CD4-positive, alpha-beta memory T cell (primary cell): ENCODE measurements around the gene SRM. TPM values are rescaled to one million over a fixed set of nuclear protein-coding genes. Genes with fewer than 3 reads are reported as not detected.
"Not testable (repeated sequence)": the region's sequence is repeated elsewhere in the genome, so short reads cannot be mapped to it uniquely, and the experiment has no call there.

Source experiments
- CTCF ChIA-PET: fragments of 350-600 bp; sonication (Branson Sonifier 250); formaldehyde crosslinking; loops from one replicate; lab custom pipeline; 2021; ENCODE audit warnings: inconsistent platforms; ENCODE audit not compliant: partially characterized antibody; lab: Charles Lee
- POLR2A ChIA-PET: fragments of 350-600 bp; sonication (Branson Sonifier 250); formaldehyde crosslinking; loops from one replicate; lab custom pipeline; 2021; ENCODE audit not compliant: partially characterized antibody; lab: Charles Lee
- DNase-seq, 5 donors: peaks; one replicate each; pipeline versions ENCODE4 v3.0.0 to v3.0.0-alpha.2; 2020 to 2022; ENCODE audit warnings: mixed read lengths in 1 of 5
- H3K27ac ChIP-seq: one replicate; pipeline ENCODE4 v1.7.0; 2013; ENCODE audit warnings: low read depth, low read length
- H3K27me3 ChIP-seq: 2 replicates; pipeline ENCODE4 v1.7.0; 2013; ENCODE audit warnings: mild to moderate bottlenecking, low read length, moderate library complexity; ENCODE audit not compliant: insufficient read depth
- H3K36me3 ChIP-seq: 2 replicates; pipeline ENCODE4 v1.7.0; 2013; ENCODE audit warnings: mild to moderate bottlenecking, low read length, moderate library complexity; ENCODE audit not compliant: insufficient read depth
- H3K4me1 ChIP-seq: 2 replicates; pipeline ENCODE4 v1.7.0; 2013; ENCODE audit warnings: mild to moderate bottlenecking, low read length, moderate library complexity; ENCODE audit not compliant: insufficient read depth
- H3K4me3 ChIP-seq, 2 donors: one replicate each; pipeline ENCODE4 v1.7.0; 2013; ENCODE audit warnings: low read length in 2 of 2, mild to moderate bottlenecking in 1 of 2
- H3K9me3 ChIP-seq, 2 donors: one replicate each; pipeline ENCODE4 v1.7.0; 2013; ENCODE audit warnings: low read length in 2 of 2, control low read depth in 1 of 2; ENCODE audit not compliant: control insufficient read depth in 1 of 2
- H3K27ac Mint-ChIP-seq, 7 donors: one replicate each; pipeline ENCODE4 v1.8.0; 2020 to 2021; ENCODE audit warnings: mixed read lengths in 7 of 7, mild to moderate bottlenecking in 6 of 7, inconsistent platforms in 3 of 7, moderate library complexity in 3 of 7
- H3K27me3 Mint-ChIP-seq, 2 donors: one replicate each; pipeline ENCODE4 v1.8.0; 2020 to 2021; ENCODE audit warnings: mixed read lengths in 2 of 2
- H3K36me3 Mint-ChIP-seq, 2 donors: one replicate each; pipeline ENCODE4 v1.8.0; 2020 to 2021; ENCODE audit warnings: mixed read lengths in 2 of 2, inconsistent platforms in 1 of 2, mild to moderate bottlenecking in 1 of 2
- H3K4me1 Mint-ChIP-seq, 4 donors: one replicate each; pipeline ENCODE4 v1.8.0; 2020 to 2021; ENCODE audit warnings: mixed read lengths in 4 of 4, mild to moderate bottlenecking in 1 of 4
- H3K4me3 Mint-ChIP-seq, 8 donors: one replicate each; pipeline ENCODE4 v1.8.0; 2020 to 2021; ENCODE audit warnings: mixed read lengths in 8 of 8, mild to moderate bottlenecking in 7 of 8, moderate library complexity in 6 of 8, inconsistent platforms in 3 of 8
- H3K9me3 Mint-ChIP-seq, 8 donors: one replicate each; pipeline ENCODE4 v1.8.0; 2020 to 2021; ENCODE audit warnings: mixed read lengths in 8 of 8, mild to moderate bottlenecking in 5 of 8, inconsistent platforms in 3 of 8, moderate library complexity in 1 of 8
- intact Hi-C: fragments of 100-400 bp; cut with micrococcal nuclease; formaldehyde crosslinking; loops from one replicate; pipeline ENCODE4 v1.15.1; 2023
- polyA plus RNA-seq, 2 donors: library from polyadenylated mRNA; unstranded; fragments of 300-500 nt; fragmentation: Illumina TruSeq; gene quantifications; one replicate each; pipeline ENCODE4 v1.2.3, GENCODE V29; 2021
- total RNA-seq, 2 experiments: library from RNA; stranded (reverse); gene quantifications; one replicate each; pipeline ENCODE4 v1.2.3, GENCODE V29; 2021

The SRM gene
- total and polyA plus RNA-seq, 4 experiments from 2014 or later = 53.1 to 162 (median 59.1) TPM

GRCh38 chr1:11023201-11023600 is 36.6 kb downstream of the SRM start:
- ChIA-PET CTCF (interaction anchor here (1.4 kb wide), 1 partner anchor 13 kb away, joined by 3 read pairs; no protein-coding TSS in a partner anchor), POLR2A (no interaction called here)
- Histone ChIP-seq H3K4me3 (no peak overlapping the region), H3K27me3 (no peaks in the 10 kb centered on the region), H3K9me3 (no peaks in the 10 kb centered on the region), H3K4me1 (no peaks in the 10 kb centered on the region), H3K27ac (no peak overlapping the region), H3K36me3 (peaks cover 64% of the 10 kb centered on the region)
- Mint-ChIP-seq H3K9me3 (no peaks in the 10 kb centered on the region), H3K4me3 (no peak overlapping the region), H3K4me1 (peaks cover 24 to 36% (median 25%) of the 10 kb centered on the region in 4 donors), H3K27me3 (no peaks in the 10 kb centered on the region), H3K36me3 (peaks cover 54 to 91% of the 10 kb centered on the region in 2 donors), H3K27ac (peak overlapping the region in 3 of 7 donors; percentile 6 to 79 (median 60))
- intact Hi-C loops = no loop called here
- no peak for DNase-seq

- intact Hi-C loops = no loop called here
- Histone ChIP-seq H3K4me1 (peaks cover 22% of the 10 kb centered on the region), H3K4me3 (no peak overlapping the region), H3K27me3 (no peaks in the 10 kb centered on the region), H3K27ac (no peak overlapping the region), H3K9me3 (no peaks in the 10 kb centered on the region), H3K36me3 (peaks cover 75% of the 10 kb centered on the region)
- no peaks in the 10 kb centered on the region for H3K9me3 Mint-ChIP-seq
- ChIA-PET POLR2A (no interaction called here), CTCF (interaction anchor here (2.7 kb wide), 1 partner anchor 17 kb away, joined by 6 read pairs; no protein-coding TSS in a partner anchor)
- peaks cover 26 to 45% (median 34%) of the 10 kb centered on the region in 4 donors for H3K4me1 Mint-ChIP-seq
- H3K36me3 Mint-ChIP-seq = peaks cover 57 to 80% of the 10 kb centered on the region in 2 donors
- H3K4me3 Mint-ChIP-seq = no peak overlapping the region
- H3K27ac Mint-ChIP-seq = no peak overlapping the region
- no peaks in the 10 kb centered on the region for H3K27me3 Mint-ChIP-seq
- DNase-seq = no peak
These were observed 39.8 kb downstream of the SRM start for GRCh38 chr1:11019971-11020370.

GRCh38 chr1:11019358-11019757 is 40.5 kb downstream of the SRM start:
- H3K4me3 Mint-ChIP-seq, POLR2A ChIA-PET, intact Hi-C loops, CTCF ChIA-PET, H3K9me3 ChIP-seq, H3K4me3 ChIP-seq, H3K9me3 Mint-ChIP-seq, H3K27ac ChIP-seq, H3K27me3 ChIP-seq, DNase-seq, H3K27me3 Mint-ChIP-seq: not testable (repeated sequence)
- Histone ChIP-seq H3K4me1 (peaks cover 28% of the 10 kb centered on the region), H3K36me3 (peaks cover 75% of the 10 kb centered on the region)
- peaks cover 27 to 45% (median 37%) of the 10 kb centered on the region in 4 donors for H3K4me1 Mint-ChIP-seq
- H3K27ac Mint-ChIP-seq = peak overlapping the region in 1 of 7 donors; percentile 43
- H3K36me3 Mint-ChIP-seq = peaks cover 57 to 80% of the 10 kb centered on the region in 2 donors

- peaks cover 35% of the 10 kb centered on the region for H3K36me3 ChIP-seq
- peaks cover 25 to 36% of the 10 kb centered on the region in 2 donors for H3K36me3 Mint-ChIP-seq
- H3K27me3 Mint-ChIP-seq = no peaks in the 10 kb centered on the region
- H3K9me3 ChIP-seq = no peaks in the 10 kb centered on the region
- H3K27ac ChIP-seq = peak overlapping the region; percentile 98
- CTCF ChIA-PET = no interaction called here
- no peaks in the 10 kb centered on the region for H3K9me3 Mint-ChIP-seq
- DNase-seq = no peak
- H3K27me3 ChIP-seq = no peaks in the 10 kb centered on the region
- intact Hi-C loops = loop anchor here (2.0 kb wide), 1 partner anchor 48 kb away; the partner anchor contains the start of gene SRM
- peak overlapping the region; percentile 66 to 98 (median 95) for H3K27ac Mint-ChIP-seq
- H3K4me1 ChIP-seq = peaks cover 46% of the 10 kb centered on the region
- peak overlapping the region; percentile 55 to 97 for H3K4me3 ChIP-seq
- POLR2A ChIA-PET = interaction anchor here (1.2 to 3.3 kb wide), 7 partner anchors 12 to 895 kb away, joined by 3 to 25 read pairs (median 4); partner anchors contain the start of genes AGTRAP, EXOSC10, MTOR and SRM
- H3K4me3 Mint-ChIP-seq = peak overlapping the region; percentile 83 to 94 (median 89)
- H3K4me1 Mint-ChIP-seq = peaks cover 16 to 42% (median 25%) of the 10 kb centered on the region in 4 donors
These were observed 46.7 kb downstream of the SRM start for GRCh38 chr1:11013160-11013531.

GRCh38 chr1:11012260-11013159 is 47.3 kb downstream of the SRM start, which contains the start of gene TARDBP:
TSS of gene TARDBP (plus strand) at chr1:11012654. CDS start at chr1:11013728, 1,074 bp downstream.
- H3K27me3 Mint-ChIP-seq = no peaks in the 10 kb centered on the region
- peak; percentile 90 to 95 (median 92) for DNase-seq
- peak within 1 kb of the TSS; percentile 88 to 96 (median 89) for H3K4me3 Mint-ChIP-seq
- peak within 1 kb of the TSS; percentile 97 to 98 (median 97) for H3K27ac Mint-ChIP-seq
- H3K4me1 Mint-ChIP-seq = peaks cover 16 to 41% (median 24%) of the 10 kb centered on the region in 4 donors
- ChIA-PET POLR2A (interaction anchor here (0.7 to 3.3 kb wide), 13 partner anchors 9 to 895 kb away, joined by 3 to 25 read pairs (median 4); partner anchors contain the start of genes AGTRAP, EXOSC10, FBXO6 and MTOR), CTCF (interaction anchor here (0.7 to 0.9 kb wide), 2 partner anchors 25 to 631 kb away, joined by 3 read pairs; no protein-coding TSS in a partner anchor)
- peak within 1 kb of the TSS; percentile 98 for H3K27ac ChIP-seq
- intact Hi-C loops = loop anchor here (2.0 kb wide), 1 partner anchor 48 kb away; the partner anchor contains the start of gene SRM
- peaks cover 25 to 34% of the 10 kb centered on the region in 2 donors for H3K36me3 Mint-ChIP-seq
- no peaks in the 10 kb centered on the region for H3K9me3 ChIP-seq
- H3K4me1 ChIP-seq = peaks cover 44% of the 10 kb centered on the region
- peak within 1 kb of the TSS; percentile 55 to 97 for H3K4me3 ChIP-seq
- peaks cover 35% of the 10 kb centered on the region for H3K36me3 ChIP-seq
- no peaks in the 10 kb centered on the region for H3K27me3 ChIP-seq
- H3K9me3 Mint-ChIP-seq = no peaks in the 10 kb centered on the region

Other genes starting within 250 kb of the SRM start
- gene TARDBP, start 47.4 kb downstream of the SRM start, total RNA-seq = 100 to 1,000 TPM; 194 to 195 TPM
- gene TARDBP, start 47.4 kb downstream of the SRM start, polyA plus RNA-seq = 10 to 100 TPM; 54.0 to 99.4 TPM
- not detected for gene MASP2, start 12.8 kb downstream of the SRM start, total RNA-seq
- gene MASP2, start 12.8 kb downstream of the SRM start, polyA plus RNA-seq = under 1 TPM in 1 of 2 donors, not detected in 1; 0.07 TPM
- 10 to 100 TPM; 78.9 to 84.4 TPM for gene EXOSC10, start 39.9 kb upstream of the SRM start, total RNA-seq
- 10 to 100 TPM; 30.1 to 52.2 TPM for gene EXOSC10, start 39.9 kb upstream of the SRM start, polyA plus RNA-seq
- gene ANGPTL7, start 129.3 kb upstream of the SRM start, total RNA-seq = not detected
- gene ANGPTL7, start 129.3 kb upstream of the SRM start, polyA plus RNA-seq = not detected
- gene MTOR, start 202.5 kb upstream of the SRM start, total RNA-seq = 10 to 100 TPM; 41.4 to 46.8 TPM
- 1 to 10 TPM; 3.4 to 9.0 TPM for gene MTOR, start 202.5 kb upstream of the SRM start, polyA plus RNA-seq
- gene UBIAD1, start 213.2 kb upstream of the SRM start, total RNA-seq = 10 to 100 TPM; 30.3 to 33.0 TPM
- 10 to 100 TPM; 42.3 to 51.9 TPM for gene UBIAD1, start 213.2 kb upstream of the SRM start, polyA plus RNA-seq